Measurements from ENCODE around the gene RHOH.
A peak's percentile ranks its signal among the peaks of the same experiment; 100 is the strongest.
"Not testable (repeated sequence)": the region's sequence is repeated elsewhere in the genome, so short reads cannot be mapped to it uniquely, and the experiment has no call there.

RHOH gene, protein sequence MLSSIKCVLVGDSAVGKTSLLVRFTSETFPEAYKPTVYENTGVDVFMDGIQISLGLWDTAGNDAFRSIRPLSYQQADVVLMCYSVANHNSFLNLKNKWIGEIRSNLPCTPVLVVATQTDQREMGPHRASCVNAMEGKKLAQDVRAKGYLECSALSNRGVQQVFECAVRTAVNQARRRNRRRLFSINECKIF

DNA sequence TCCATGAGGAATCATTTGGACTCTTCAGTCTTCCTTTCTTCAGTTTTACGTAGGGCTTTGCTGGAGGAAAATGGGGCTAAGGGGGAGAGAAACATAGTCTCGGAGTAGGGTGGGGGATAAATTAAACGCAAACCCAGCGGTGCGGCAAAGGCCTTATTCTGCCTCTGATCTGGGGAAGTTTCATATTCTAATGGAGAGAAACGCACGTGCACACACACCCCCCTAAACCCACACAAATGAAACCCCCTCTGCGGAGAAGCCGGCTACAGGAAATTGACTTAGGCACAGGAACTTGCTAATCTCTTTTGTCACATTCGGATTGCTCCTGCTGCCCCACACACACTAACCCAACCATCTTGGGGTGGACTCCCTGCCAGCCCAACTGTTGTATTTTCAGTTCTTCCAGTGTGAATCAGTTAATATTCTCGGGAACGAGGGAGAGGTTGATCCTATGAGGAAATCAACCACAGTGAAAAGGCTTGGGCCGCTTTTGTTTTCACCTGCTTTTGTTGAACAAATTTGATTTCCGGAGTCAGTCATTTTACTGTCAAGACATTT is at the start of gene RHOH:
TSS of gene RHOH (plus strand) at position 308 of the 558 bp plus-strand sequence. CDS start 46,356 bp downstream, outside the sequence.
- peak; percentile 31 to 48 (median 32) for DNase-seq

DNA sequence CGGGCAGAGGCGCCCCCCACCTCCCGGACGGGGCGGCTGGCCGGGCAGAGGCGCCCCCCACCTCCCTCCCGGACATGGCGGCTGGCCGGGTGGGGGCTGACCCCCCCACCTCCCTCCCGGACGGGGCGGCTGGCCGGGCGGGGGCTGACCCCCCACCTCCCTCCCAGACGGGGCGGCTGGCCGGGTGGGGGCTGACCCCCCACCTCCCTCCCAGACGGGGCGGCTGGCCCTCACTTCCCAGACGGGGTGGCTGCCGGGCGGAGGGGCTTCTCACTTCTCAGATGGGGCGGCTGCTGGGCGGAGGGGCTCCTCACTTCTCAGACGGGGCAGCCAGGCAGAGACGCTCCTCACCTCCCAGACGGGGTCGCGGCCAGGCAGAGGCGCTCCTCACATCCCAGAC is 49.3 kb upstream of the RHOH start:
- DNase-seq = not testable (repeated sequence)

GRCh38 chr4:40149960-40150385 is 46.9 kb upstream of the RHOH start:
- peak; percentile 29 to 54 (median 49) for DNase-seq

GRCh38 chr4:40150932-40151331 is 45.9 kb upstream of the RHOH start:
- no peak for DNase-seq

- DNase-seq = peak in 1 of 4 experiments; percentile 6
These were observed 44.2 kb upstream of the RHOH start for GRCh38 chr4:40152637-40153036.

GRCh38 chr4:40157436-40157835 is 39.4 kb upstream of the RHOH start:
- no peak for DNase-seq

GRCh38 chr4:40160258-40160657 is 36.6 kb upstream of the RHOH start:
- DNase-seq = no peak

- no peak for DNase-seq
These were observed 32.4 kb upstream of the RHOH start for GRCh38 chr4:40164459-40164858.

DNA sequence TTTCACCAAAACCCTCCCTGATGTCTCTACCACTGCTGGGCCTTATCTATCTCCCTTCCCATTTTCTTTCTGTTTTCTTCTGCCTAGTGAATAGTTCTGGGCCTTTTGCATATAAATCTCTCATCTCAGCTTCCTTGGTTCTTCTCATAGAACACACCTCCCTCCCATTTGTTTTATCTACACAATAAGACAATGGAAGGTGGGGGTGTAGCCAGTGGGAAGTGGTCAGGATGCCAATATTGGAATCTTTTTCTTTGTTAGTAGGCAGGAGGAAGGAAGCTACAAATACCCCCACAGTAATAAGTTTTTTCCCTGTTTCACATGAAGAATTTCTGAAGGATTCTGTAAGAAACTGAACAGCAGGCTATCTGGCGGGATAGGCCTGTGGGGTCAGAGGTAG is 30.9 kb upstream of the RHOH start:
- no peak for DNase-seq

DNA sequence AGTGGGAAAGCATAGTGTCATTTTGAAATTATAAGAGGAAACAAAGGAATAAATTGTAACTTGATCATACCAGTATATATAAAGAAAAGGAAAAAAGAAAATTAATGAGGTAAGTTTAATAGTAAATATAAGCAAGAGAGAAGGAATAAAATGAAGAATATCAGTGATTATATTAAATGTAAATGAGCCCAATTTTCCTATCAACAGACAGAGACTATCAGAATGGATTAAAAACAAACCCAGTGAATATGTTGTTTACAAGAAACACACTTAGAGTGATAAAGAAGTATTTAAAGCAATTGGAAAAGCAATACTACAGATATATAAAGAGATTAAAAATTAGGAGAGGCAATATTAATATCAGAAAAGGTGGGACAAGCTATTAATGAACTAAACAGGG is 28.8 kb upstream of the RHOH start:
- no peak for DNase-seq

DNA sequence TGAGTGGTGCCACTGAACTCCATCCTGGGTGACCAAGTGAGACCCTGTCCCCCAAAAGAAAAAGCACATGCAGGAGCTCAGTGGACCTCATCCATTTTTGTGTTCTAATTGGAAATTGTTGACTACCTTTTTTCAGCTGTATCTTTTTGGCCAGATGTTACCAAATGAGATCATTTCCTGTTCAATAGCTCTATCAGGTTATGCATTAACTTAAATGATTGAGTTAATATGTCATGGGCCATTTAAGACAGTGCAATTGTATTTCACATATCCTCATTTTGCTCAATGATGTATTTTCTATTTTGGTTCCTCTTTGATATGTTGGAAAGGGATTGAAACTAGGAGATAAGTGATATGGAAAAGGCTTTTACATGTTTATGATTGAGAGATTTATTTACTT is 26.2 kb upstream of the RHOH start:
- DNase-seq = no peak

DNA sequence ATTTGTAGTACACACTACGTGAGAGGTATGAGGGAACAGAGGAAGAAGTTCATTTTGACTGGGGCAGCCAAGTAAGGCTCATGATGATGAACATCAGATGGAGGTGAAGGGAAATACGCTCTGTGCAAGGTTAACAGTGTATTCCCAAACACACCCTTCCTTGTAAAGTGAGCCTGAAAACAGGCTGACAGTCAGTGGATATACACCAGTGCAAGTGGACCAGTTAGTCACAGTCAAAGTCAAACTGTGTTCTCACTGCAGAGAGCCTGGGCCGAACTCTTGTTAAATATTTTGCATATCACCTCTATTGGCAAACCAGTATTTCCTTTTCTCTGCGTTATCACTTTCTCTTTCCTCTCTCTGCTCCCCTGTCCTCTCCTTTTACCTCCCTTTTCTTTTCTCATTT is 23.4 kb upstream of the RHOH start:
- no peak for DNase-seq

- no peak for DNase-seq
These were observed 20.2 kb upstream of the RHOH start for GRCh38 chr4:40176602-40177001.

GRCh38 chr4:40177591-40177990 is 19.2 kb upstream of the RHOH start:
- no peak for DNase-seq

DNA sequence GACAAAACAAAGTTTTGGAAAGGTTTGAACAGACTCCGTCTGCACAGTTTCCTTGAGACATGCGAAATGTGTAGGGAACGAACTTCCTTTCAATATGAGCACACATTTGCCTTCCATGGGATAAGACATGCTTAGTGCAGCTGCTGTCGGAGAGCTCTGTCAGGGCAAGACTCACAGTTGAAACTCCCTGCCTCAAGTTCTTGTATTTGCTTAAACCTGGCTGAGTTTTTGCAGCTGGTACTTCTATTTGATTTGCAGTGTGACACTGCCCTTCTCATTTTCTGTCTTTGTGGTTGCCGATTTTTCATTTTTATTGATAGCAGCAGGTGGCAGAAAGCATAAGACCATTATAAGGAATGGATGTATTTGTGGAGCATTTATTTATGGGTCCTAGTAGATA is 18.2 kb upstream of the RHOH start:
- DNase-seq = no peak

- DNase-seq = no peak
These were observed 17.5 kb upstream of the RHOH start for GRCh38 chr4:40179360-40179759.

- no peak for DNase-seq
These were observed 16.5 kb upstream of the RHOH start for GRCh38 chr4:40180356-40180755.

DNA sequence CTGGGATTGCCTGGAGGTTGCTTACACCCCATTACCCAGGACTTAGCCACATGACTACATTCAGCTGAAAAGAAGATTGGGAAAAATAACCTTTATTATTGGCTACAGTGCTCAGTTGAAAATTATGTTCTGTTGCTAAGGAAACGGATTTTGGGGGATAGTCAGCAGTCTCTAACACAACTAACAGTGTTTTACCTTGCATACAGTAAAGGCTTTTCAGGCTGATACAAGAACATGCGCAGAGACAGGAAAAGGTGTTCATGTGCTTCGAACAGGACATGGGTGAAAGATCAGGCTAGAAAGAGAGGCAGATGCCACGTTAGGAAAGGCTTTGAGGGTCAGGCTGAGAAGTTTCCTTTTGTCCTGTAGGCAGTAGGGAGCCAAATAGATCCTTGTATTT is 14.8 kb upstream of the RHOH start:
- DNase-seq = no peak

DNA sequence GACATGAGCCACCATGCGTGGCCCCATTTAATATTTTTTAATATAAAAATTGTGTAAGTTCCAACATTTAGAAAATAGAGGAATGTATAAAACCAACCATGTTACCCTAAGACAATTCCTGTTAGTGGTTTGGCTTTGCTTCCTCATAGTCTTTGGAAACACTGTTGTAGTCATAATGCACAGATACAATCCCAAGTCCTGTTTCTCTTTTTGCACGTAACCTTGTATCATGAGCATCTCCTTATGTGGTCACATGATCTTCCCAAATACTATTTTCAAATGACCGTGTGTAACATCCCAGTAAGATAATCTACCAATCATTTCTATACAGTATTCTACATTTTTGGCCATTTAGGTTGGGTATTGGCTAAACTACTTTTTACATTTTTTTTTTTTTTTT is 13.9 kb upstream of the RHOH start:
- no peak for DNase-seq

GRCh38 chr4:40183615-40184411 is 13.0 kb upstream of the RHOH start:
- no peak for DNase-seq

DNA sequence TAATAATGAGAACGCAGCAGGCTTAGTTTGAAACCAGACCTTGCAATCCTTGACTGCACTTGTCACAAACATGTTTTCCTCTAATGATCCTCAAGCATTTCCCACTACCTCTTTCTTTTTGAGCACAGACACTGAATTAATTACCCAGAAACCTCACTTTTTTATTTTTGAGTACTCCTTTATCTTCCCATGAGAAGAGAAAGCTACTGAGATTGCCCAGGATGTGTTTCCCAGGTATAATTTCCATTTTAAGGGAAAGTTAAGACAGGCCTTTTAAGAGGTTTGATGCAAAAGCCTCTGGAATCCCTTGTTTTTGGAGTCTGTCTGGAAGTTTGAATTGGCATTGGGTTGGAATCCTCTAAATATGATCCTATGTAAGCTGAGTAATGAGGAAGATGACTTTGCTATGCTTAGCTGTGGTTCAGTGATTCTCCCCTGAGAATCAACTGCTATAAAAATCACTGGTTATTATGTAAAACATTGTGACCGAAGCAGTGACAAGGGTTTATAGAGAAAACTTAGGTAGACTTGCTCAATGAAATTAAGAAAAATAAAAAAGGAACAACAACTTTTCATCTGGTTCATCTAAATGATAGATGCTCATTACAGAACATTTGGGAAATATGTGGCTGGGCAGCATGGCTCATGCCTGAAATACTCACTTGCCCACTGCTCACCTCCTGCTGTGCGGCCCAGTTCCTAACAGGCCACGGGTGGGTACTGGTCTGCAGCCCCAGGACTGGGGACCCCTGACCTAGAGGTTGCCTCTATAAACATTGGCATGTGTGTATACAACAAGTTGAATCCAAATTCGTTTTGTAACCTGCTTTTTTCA is 10.8 kb upstream of the RHOH start:
- DNase-seq = no peak

DNA sequence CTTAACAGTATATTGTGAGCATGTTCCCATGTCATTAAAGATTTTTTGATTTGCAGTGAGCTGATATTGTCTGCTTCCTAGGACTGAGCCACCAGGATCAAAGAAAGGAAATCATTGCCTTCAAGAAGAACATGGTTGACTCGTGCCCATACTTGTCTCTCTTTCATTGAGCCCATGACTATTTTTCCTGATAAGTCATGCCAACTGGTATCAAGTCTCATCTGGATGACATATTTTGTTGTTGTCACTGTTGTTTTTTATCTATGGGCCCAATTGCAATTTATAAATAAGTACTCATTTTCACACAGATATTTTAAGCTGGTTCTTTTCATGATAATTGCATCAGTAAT is 10.2 kb upstream of the RHOH start:
- DNase-seq = no peak

DNA sequence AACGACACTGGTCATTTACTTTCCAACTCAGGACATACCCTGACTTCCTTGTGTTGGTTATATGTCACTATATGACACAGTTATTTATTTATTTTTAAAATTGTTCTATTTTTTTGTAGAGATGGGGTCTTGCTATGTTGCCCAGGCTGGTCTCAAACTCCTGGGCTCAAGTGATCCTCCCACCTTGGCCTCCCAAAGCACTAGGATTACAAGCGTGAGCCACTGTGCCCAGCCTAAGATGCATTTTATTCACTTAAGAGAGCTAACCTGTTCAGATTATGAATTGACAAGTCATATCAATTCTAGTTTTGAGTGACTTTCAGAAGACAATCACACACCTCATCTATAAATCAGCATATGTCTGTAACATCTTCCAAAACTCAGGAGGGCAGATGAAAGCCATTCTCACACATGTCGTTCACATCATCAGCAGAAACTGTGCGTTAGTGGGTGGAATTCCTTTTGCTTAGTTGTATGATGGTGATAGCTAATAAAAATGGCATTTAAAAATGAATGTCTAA is 9.4 kb upstream of the RHOH start:
- no peak for DNase-seq

Data from activated CD4-positive, CD25-positive, alpha-beta regulatory T cell (primary cell).